Pons (tissue), 1 donor: Measurements from ENCODE around the gene ALS2CL.

ENCODE experiments used
- DNase-seq: peaks from one replicate; pipeline ENCODE4 v3.0.0-alpha.2; 2016; ENCODE audit warnings: low spot score

ALS2CL gene

GRCh38 chr3:46632792-46633191 lies 60.7 kb downstream of the ALS2CL start:
- no peak for DNase-seq

GRCh38 chr3:46629551-46630517 lies 63.6 kb downstream of the ALS2CL start:
- peak; percentile 75 for DNase-seq

GRCh38 chr3:46628901-46629369 lies 64.5 kb downstream of the ALS2CL start:
- DNase-seq = peak; percentile 77

- no peak for DNase-seq
Measured at GRCh38 chr3:46627078-46627477, 66.4 kb downstream of the ALS2CL start.

GRCh38 chr3:46626039-46626438 lies 67.4 kb downstream of the ALS2CL start:
- no peak for DNase-seq

GRCh38 chr3:46624975-46625490 lies 68.4 kb downstream of the ALS2CL start:
- peak; percentile 60 for DNase-seq

DNA sequence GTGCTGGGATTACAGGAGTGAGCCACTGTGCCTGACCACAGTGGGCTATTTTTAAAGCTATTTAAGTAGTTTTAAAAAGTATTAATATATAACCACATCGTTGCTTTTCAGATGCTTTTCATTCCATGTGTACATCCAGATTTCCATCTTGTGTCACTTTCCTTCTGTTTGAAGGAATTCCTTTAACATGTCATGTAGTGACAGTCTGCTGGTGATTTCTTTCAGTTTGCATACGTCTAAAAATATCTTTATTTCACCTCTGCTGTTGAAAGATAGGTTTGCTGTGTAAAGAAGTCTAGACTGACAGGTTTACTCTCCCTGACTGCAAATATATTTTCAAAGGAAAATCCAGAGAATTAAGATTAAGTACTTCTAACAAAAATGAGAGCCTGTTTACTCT lies 68.9 kb downstream of the ALS2CL start:
- no peak for DNase-seq

GRCh38 chr3:46619845-46620778 lies 73.4 kb downstream of the ALS2CL start:
- no peak for DNase-seq
